ENCODE data around the gene HSPB2. TPM values are rescaled to one million over a fixed set of nuclear protein-coding genes. Genes with fewer than 3 reads are reported as not detected.

The HSPB2 gene
- total RNA-seq, 4 donors from 2014 or later: 3.1 TPM; not detected in 3

DNA sequence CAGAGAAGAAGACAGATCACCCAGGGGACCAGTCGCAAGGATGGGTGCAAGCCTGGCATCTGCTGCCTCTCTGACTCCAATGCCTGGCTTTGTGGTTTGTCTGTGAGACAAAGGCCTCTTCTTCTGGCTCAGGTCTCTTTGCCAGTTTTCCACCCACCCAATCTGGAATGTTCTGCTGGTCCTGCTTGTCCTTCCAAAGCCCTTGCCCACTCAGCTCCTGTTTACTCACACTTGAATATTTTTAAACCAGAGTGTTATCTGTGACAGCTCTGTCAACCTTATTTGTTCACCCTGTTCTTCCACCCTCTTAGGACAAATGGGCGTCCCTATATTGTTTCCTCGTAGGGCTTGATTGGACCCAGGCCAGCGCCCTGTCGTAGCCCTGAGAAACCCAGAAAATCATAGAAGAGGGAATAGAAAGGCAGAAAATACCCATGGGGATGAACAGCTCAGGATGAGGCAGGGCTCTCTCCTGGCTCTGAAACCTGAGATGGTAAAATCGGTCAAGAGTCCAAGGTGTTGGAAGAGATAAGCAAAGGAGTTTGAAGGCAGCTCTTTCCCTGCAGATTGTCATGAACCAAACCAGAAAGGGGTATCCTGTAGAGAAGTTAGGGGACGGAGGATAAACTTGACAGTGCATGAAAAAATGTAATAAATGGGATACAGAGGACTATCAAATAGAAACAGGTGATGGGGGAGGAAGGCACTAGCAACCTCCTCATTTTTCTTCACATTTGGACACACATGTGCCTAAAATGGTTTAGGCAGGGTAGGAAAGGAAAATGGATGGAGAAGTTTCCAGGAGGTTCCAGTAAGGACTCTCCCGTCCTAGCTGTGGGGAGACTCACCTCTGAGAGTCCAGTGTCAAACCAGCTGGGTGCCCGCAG, 1.6 kb upstream of the HSPB2 start:
- peaks cover 55% of the 10 kb centered on the region for H3K4me1 ChIP-seq
- DNase-seq (ENCODE audit: low spot score in 2 of 2): no peak
- 33% methylated on average over 9 of the region's 9 CpGs for WGBS
- no peaks in the 10 kb centered on the region for H3K9me3 ChIP-seq
- H3K4me3 ChIP-seq: peak overlapping the region; percentile 61
- peak overlapping the region; percentile 93 for H3K27ac ChIP-seq
- no peaks in the 10 kb centered on the region for H3K27me3 ChIP-seq
- H3K36me3 ChIP-seq: peaks cover 5% of the 10 kb centered on the region
- TF ChIP-seq EP300 (IDR thresholded peaks at IDR 0.05) (no peak), POLR2A (IDR thresholded peaks at IDR 0.05) (no peak)

DNA sequence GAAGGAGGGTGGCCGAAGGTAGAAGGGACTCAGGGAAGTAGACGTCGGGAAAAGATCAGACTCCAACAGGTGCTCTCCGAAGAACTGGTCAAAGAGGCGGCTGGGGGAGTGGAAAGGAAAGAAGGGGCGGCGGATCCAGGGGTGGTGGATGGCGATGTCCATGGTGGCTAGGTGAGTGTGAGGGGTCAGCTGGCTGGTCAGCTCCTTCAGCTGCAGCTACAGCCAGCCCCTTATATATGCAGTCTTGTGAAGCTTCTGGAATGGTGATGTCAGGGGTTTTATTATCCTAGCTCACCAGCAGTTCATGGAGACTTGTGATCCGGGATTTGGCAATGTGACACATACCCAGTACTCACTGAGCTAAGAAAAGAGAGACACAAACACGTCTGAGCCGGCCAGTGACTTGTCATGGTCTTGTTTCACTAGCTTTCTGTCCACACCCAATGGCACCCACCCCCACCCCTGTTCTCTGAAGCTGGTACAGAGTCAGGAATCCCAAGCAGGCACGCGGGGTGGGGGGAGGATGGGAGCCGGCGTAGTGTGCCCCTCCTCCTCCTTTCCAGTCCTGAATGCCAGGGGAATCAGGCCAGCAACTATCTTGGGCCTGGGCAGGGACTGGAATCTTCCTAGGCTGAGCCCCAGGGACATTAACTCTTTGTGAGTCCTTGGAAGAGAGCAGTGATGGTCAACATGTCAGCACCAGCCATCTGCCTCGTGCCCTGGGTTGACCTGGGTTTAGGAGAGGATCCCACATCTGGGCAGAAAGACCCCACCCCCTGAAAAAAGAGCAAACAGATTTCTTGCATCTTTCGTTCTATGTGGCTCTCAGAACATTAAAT, 752 bp upstream of the HSPB2 start, which contains the start of gene CRYAB:
Gene CRYAB, minus strand, starts transcription at position 208 of the 839 bp plus-strand sequence. Its CDS starts 46 bp downstream, at position 162.
- Histone ChIP-seq H3K27ac (peak within 1 kb of the TSS; percentile 93), H3K36me3 (peaks cover 5% of the 10 kb centered on the region), H3K4me1 (peaks cover 55% of the 10 kb centered on the region), H3K4me3 (peak within 1 kb of the TSS; percentile 61), H3K9me3 (no peaks in the 10 kb centered on the region), H3K27me3 (no peaks in the 10 kb centered on the region)
- TF ChIP-seq POLR2AphosphoS5 (IDR thresholded peaks at IDR 0.05): peak in 2 of 3 donors; percentile 71 to 73
- no peak for TF ChIP-seq CTCF (IDR thresholded peaks at IDR 0.05)
- peak in 1 of 2 donors; percentile 47 for TF ChIP-seq POLR2A (IDR thresholded peaks at IDR 0.05)
- TF ChIP-seq EP300 (IDR thresholded peaks at IDR 0.05): peak; percentile 75
- DNase-seq (ENCODE audit: low spot score in 2 of 2): peak; percentile 94 to 97
- 22% methylated on average over 17 of the region's 17 CpGs for WGBS

- Histone ChIP-seq H3K4me3 (peak overlapping the region; percentile 61), H3K9me3 (no peaks in the 10 kb centered on the region), H3K4me1 (peaks cover 60% of the 10 kb centered on the region), H3K27me3 (no peaks in the 10 kb centered on the region), H3K27ac (peak overlapping the region; percentile 93), H3K36me3 (peaks cover 3% of the 10 kb centered on the region)
- TF ChIP-seq POLR2AphosphoS5 (IDR thresholded peaks at IDR 0.05): no peak
- no peak for TF ChIP-seq CTCF (IDR thresholded peaks at IDR 0.05)
- TF ChIP-seq POLR2A (IDR thresholded peaks at IDR 0.05): no peak
- no peak for TF ChIP-seq EP300 (IDR thresholded peaks at IDR 0.05)
- 54% methylated on average over 18 of the region's 24 CpGs for WGBS
- DNase-seq (ENCODE audit: low spot score in 2 of 2): no peak
Measured at GRCh38 chr11:111913031-111913861, 712 bp downstream of the HSPB2 start.

DNA sequence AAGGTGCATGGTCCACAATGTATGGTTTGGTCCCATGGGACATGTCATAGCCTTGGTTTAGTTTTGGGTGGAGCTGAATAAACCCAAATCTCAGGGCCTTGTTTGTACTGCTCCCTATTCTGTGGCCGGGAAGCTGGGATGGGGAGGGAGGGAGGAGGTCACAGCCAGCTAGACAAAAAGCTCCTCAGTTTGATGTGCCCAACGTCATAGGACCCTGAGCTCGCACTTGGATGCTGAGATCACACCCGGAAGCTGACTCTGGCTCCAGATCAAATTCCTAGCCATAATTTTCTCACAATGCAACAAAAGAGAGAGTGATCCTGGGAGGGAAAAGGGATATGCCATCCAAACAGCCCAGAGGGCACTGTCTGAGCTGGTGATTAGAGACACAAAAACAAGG, 1.5 kb downstream of the HSPB2 start:
- no peaks in the 10 kb centered on the region for H3K9me3 ChIP-seq
- H3K4me3 ChIP-seq: peak overlapping the region; percentile 61
- H3K27me3 ChIP-seq: no peaks in the 10 kb centered on the region
- H3K4me1 ChIP-seq: peaks cover 63% of the 10 kb centered on the region
- H3K27ac ChIP-seq: peak overlapping the region; percentile 93
- 9% methylated on average over 4 of the region's 4 CpGs for WGBS
- no peaks in the 10 kb centered on the region for H3K36me3 ChIP-seq
- no peak for TF ChIP-seq POLR2AphosphoS5 (IDR thresholded peaks at IDR 0.05)
- TF ChIP-seq POLR2A (IDR thresholded peaks at IDR 0.05): no peak
- TF ChIP-seq CTCF (IDR thresholded peaks at IDR 0.05): no peak
- no peak for TF ChIP-seq EP300 (IDR thresholded peaks at IDR 0.05)
- DNase-seq (ENCODE audit: low spot score in 2 of 2): peak in 1 of 2 donors; percentile 77

GRCh38 chr11:111916768-111917167, 4.2 kb downstream of the HSPB2 start:
- H3K9me3 ChIP-seq: no peaks in the 10 kb centered on the region
- 100% methylated on average over 1 of the region's 1 CpG for WGBS
- H3K4me3 ChIP-seq: no peak overlapping the region
- no peaks in the 10 kb centered on the region for H3K36me3 ChIP-seq
- no peak for TF ChIP-seq POLR2A (IDR thresholded peaks at IDR 0.05)
- no peak for TF ChIP-seq CTCF (IDR thresholded peaks at IDR 0.05)
- no peak for TF ChIP-seq EP300 (IDR thresholded peaks at IDR 0.05)
- no peak for TF ChIP-seq POLR2AphosphoS5 (IDR thresholded peaks at IDR 0.05)
- DNase-seq (ENCODE audit: low spot score in 2 of 2): no peak
- peaks cover 39% of the 10 kb centered on the region for H3K4me1 ChIP-seq
- H3K27ac ChIP-seq: no peak overlapping the region
- no peaks in the 10 kb centered on the region for H3K27me3 ChIP-seq
